ENCODE results near the gene LDLRAP1. TPM values are rescaled to one million over a fixed set of nuclear protein-coding genes. Genes with fewer than 3 reads are reported as not detected.

LDLRAP1 gene
- total and polyA plus RNA-seq, 2 donors (not counting 1 experiment from before 2014, with no cell fraction given): 7.3 to 21.0 TPM

DNA sequence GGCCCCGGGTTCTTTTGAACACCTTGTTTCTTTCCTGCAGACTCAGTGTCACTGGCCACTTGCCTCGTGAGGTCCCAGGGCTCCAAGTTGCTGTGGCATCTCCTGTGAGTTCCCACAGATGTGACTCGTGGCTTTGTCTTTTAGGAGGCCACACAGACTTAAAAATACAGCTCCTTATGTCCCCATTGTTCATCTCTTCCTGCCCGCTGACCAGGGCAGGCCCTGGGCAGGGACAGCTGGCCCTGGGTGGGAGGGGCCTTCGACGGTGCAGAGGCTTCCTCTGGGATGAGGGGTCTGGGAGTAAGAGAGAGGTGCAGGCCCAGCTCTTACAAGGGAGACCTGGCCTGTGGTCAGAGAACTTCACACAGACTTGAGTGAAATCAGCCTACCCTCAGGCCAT lies 15.6 kb downstream of the LDLRAP1 start:
- H3K79me2 ChIP-seq (ENCODE audit: control insufficient read depth, insufficient read depth, low read length): no peaks in the 10 kb centered on the region
- H3K9ac ChIP-seq (ENCODE audit: insufficient read depth, low read length): no peak overlapping the region
- no peaks in the 10 kb centered on the region for H4K20me1 ChIP-seq (ENCODE audit: control insufficient read depth, extremely low read depth, insufficient read depth, low read length)
- no peak for DNase-seq (ENCODE audit: low read depth in 2 of 2)
- H2AFZ ChIP-seq (ENCODE audit: low read length): no peak overlapping the region
- no peaks in the 10 kb centered on the region for H3K9me3 ChIP-seq (ENCODE audit: control insufficient read depth, insufficient read depth, low read depth, low read length)
- H3K36me3 ChIP-seq (ENCODE audit: control insufficient read depth, insufficient read depth, low read length): peaks cover 7% of the 10 kb centered on the region
- peaks cover 6% of the 10 kb centered on the region for H3K4me1 ChIP-seq (ENCODE audit: control insufficient read depth, extremely low read depth, insufficient read depth, low read length)
- H3K4me2 ChIP-seq (ENCODE audit: extremely low read depth, insufficient read depth, low read length): no peak overlapping the region
- no peaks in the 10 kb centered on the region for H3K27me3 ChIP-seq (ENCODE audit: control insufficient read depth, insufficient read depth, low read length)
- TF ChIP-seq, protein P1, sequence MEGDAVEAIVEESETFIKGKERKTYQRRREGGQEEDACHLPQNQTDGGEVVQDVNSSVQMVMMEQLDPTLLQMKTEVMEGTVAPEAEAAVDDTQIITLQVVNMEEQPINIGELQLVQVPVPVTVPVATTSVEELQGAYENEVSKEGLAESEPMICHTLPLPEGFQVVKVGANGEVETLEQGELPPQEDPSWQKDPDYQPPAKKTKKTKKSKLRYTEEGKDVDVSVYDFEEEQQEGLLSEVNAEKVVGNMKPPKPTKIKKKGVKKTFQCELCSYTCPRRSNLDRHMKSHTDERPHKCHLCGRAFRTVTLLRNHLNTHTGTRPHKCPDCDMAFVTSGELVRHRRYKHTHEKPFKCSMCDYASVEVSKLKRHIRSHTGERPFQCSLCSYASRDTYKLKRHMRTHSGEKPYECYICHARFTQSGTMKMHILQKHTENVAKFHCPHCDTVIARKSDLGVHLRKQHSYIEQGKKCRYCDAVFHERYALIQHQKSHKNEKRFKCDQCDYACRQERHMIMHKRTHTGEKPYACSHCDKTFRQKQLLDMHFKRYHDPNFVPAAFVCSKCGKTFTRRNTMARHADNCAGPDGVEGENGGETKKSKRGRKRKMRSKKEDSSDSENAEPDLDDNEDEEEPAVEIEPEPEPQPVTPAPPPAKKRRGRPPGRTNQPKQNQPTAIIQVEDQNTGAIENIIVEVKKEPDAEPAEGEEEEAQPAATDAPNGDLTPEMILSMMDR (conservative IDR thresholded peaks at IDR 0.05 in 1 of 2, IDR thresholded peaks at IDR 0.05 in 1 of 2; ENCODE audit: low read depth in 1 of 2, low read length in 2 of 2): no peak
- no peak for TF ChIP-seq EZH2 (IDR thresholded peaks at IDR 0.05; ENCODE audit: low read length, missing control alignments)
- no peak overlapping the region for H3K4me3 ChIP-seq (replicated peaks in 1 of 4; ENCODE audit: control extremely low read depth in 1 of 4, insufficient read depth in 1 of 4, low read depth in 3 of 4, low read length in 4 of 4)
- no peak overlapping the region for H3K27ac ChIP-seq (ENCODE audit: insufficient read depth, low read length)

DNA sequence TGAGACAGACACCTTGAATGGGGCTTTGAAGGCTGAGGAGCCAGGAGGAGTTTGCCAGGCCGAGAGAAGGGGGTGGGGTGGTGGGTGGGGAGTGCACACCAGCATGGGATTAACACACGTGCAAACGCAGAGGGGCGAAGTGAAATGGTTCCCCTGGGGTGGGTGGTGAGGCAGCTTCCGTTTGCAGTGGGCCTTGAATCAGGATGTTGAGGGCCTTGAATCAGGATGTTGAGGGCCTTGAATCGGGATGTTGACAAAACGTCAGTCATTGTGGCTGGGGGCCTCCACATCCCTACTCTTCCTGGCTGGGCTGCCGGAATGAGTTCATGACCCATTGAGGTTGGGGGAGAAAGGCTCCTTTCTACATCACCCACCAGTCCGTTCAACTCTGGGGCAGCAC lies 16.6 kb downstream of the LDLRAP1 start:
- no peak overlapping the region for H3K27ac ChIP-seq (ENCODE audit: insufficient read depth, low read length)
- H2AFZ ChIP-seq (ENCODE audit: low read length): no peak overlapping the region
- H3K9me3 ChIP-seq (ENCODE audit: control insufficient read depth, insufficient read depth, low read depth, low read length): no peaks in the 10 kb centered on the region
- no peaks in the 10 kb centered on the region for H3K27me3 ChIP-seq (ENCODE audit: control insufficient read depth, insufficient read depth, low read length)
- TF ChIP-seq, protein P1 (conservative IDR thresholded peaks at IDR 0.05 in 1 of 2, IDR thresholded peaks at IDR 0.05 in 1 of 2; ENCODE audit: low read depth in 1 of 2, low read length in 2 of 2): no peak
- TF ChIP-seq EZH2 (IDR thresholded peaks at IDR 0.05; ENCODE audit: low read length, missing control alignments): no peak
- no peaks in the 10 kb centered on the region for H3K79me2 ChIP-seq (ENCODE audit: control insufficient read depth, insufficient read depth, low read length)
- H3K4me2 ChIP-seq (ENCODE audit: extremely low read depth, insufficient read depth, low read length): no peak overlapping the region
- H3K4me1 ChIP-seq (ENCODE audit: control insufficient read depth, extremely low read depth, insufficient read depth, low read length): peaks cover 6% of the 10 kb centered on the region
- no peak for DNase-seq (ENCODE audit: low read depth in 2 of 2)
- H3K36me3 ChIP-seq (ENCODE audit: control insufficient read depth, insufficient read depth, low read length): peaks cover 9% of the 10 kb centered on the region
- no peaks in the 10 kb centered on the region for H4K20me1 ChIP-seq (ENCODE audit: control insufficient read depth, extremely low read depth, insufficient read depth, low read length)
- no peak overlapping the region for H3K4me3 ChIP-seq (replicated peaks in 1 of 4; ENCODE audit: control extremely low read depth in 1 of 4, insufficient read depth in 1 of 4, low read depth in 3 of 4, low read length in 4 of 4)
- no peak overlapping the region for H3K9ac ChIP-seq (ENCODE audit: insufficient read depth, low read length)

DNA sequence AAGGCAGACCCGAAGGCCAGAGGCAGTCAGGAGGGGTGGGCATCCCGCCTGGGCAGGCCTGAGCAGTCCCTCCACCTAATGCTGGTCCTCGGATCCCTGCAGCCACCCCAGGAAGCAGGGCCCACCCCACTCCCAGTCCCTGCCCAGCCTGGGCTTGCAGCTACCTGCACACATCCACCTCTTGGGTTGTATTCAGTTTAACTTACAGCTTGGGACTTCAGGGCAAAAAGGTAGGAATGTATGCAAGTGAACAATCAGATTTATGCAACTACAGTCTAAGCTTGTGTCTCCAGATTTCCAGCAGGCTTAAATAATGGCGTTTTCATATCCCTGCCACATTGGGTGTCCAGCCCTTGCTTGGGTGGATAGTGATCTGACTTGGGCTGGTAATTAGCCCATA lies 17.4 kb downstream of the LDLRAP1 start:
- no peak for DNase-seq (ENCODE audit: low read depth in 2 of 2)
- peaks cover 9% of the 10 kb centered on the region for H3K36me3 ChIP-seq (ENCODE audit: control insufficient read depth, insufficient read depth, low read length)
- H3K27ac ChIP-seq (ENCODE audit: insufficient read depth, low read length): no peak overlapping the region
- TF ChIP-seq, protein P1 (conservative IDR thresholded peaks at IDR 0.05 in 1 of 2, IDR thresholded peaks at IDR 0.05 in 1 of 2; ENCODE audit: low read depth in 1 of 2, low read length in 2 of 2): no peak
- TF ChIP-seq EZH2 (IDR thresholded peaks at IDR 0.05; ENCODE audit: low read length, missing control alignments): no peak
- H3K4me2 ChIP-seq (ENCODE audit: extremely low read depth, insufficient read depth, low read length): no peak overlapping the region
- no peaks in the 10 kb centered on the region for H3K79me2 ChIP-seq (ENCODE audit: control insufficient read depth, insufficient read depth, low read length)
- no peaks in the 10 kb centered on the region for H3K9me3 ChIP-seq (ENCODE audit: control insufficient read depth, insufficient read depth, low read depth, low read length)
- H3K4me1 ChIP-seq (ENCODE audit: control insufficient read depth, extremely low read depth, insufficient read depth, low read length): peaks cover 7% of the 10 kb centered on the region
- no peaks in the 10 kb centered on the region for H4K20me1 ChIP-seq (ENCODE audit: control insufficient read depth, extremely low read depth, insufficient read depth, low read length)
- no peak overlapping the region for H3K4me3 ChIP-seq (replicated peaks in 1 of 4; ENCODE audit: control extremely low read depth in 1 of 4, insufficient read depth in 1 of 4, low read depth in 3 of 4, low read length in 4 of 4)
- H3K27me3 ChIP-seq (ENCODE audit: control insufficient read depth, insufficient read depth, low read length): no peaks in the 10 kb centered on the region
- H3K9ac ChIP-seq (ENCODE audit: insufficient read depth, low read length): no peak overlapping the region
- H2AFZ ChIP-seq (ENCODE audit: low read length): no peak overlapping the region

Measured in fibroblast of lung (primary cell).